ENCODE measurements around the gene RAD18. TPM values are rescaled to one million over a fixed set of nuclear protein-coding genes. Genes with fewer than 3 reads are reported as not detected.

The RAD18 gene
- total RNA-seq, 1 experiment from 2014 or later, result 46.6 TPM

DNA sequence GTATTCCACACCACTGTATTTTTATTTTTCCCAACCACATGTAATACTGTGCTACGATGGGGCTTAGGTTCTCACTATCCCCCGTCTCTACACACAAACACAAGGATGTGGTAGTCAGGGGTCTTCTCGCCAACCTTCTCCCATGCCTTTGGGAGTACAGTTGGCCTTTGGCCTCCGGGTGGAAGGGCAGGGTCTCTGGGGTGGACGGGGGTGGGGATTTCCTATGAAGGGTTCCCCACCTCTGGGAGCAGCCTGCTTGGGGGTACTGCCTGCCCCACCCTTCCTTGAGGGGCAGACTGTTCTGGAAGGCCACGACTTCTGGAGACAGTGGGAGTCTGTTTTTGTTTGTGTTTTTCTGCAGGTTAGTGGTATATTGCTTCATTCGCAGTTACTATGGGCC lies 21.3 kb upstream of the RAD18 start:
- DNase-seq (no peak), ATAC-seq (no peak)
- Histone ChIP-seq H3K9ac (ENCODE audit: low read length) (no peak overlapping the region), H3K79me2 (ENCODE audit: low read length) (no peaks in the 10 kb centered on the region), H3K27me3 (ENCODE audit: low read length) (peaks cover 3% of the 10 kb centered on the region; the same call in 1 of the 2 replicates), H3K9me2 (replicated peaks; ENCODE audit: low read length) (no peaks in the 10 kb centered on the region), H3K4me1 (ENCODE audit: insufficient read depth, low read length) (no peaks in the 10 kb centered on the region), H3K9me3 (ENCODE audit: low read length) (no peaks in the 10 kb centered on the region), H2AFZ (ENCODE audit: low read length) (no peak overlapping the region), H3K4me3 (ENCODE audit: low read length) (no peak overlapping the region), H3F3A (ENCODE audit: low read length, unreplicated experiment) (no peaks in the 10 kb centered on the region), H3K36me3 (ENCODE audit: low read depth, low read length) (no peaks in the 10 kb centered on the region), H3K4me2 (ENCODE audit: low read length) (no peak overlapping the region), H4K20me1 (ENCODE audit: low read length) (no peaks in the 10 kb centered on the region), H3K27ac (ENCODE audit: low read length) (no peak overlapping the region)
- TF ChIP-seq, protein P1, sequence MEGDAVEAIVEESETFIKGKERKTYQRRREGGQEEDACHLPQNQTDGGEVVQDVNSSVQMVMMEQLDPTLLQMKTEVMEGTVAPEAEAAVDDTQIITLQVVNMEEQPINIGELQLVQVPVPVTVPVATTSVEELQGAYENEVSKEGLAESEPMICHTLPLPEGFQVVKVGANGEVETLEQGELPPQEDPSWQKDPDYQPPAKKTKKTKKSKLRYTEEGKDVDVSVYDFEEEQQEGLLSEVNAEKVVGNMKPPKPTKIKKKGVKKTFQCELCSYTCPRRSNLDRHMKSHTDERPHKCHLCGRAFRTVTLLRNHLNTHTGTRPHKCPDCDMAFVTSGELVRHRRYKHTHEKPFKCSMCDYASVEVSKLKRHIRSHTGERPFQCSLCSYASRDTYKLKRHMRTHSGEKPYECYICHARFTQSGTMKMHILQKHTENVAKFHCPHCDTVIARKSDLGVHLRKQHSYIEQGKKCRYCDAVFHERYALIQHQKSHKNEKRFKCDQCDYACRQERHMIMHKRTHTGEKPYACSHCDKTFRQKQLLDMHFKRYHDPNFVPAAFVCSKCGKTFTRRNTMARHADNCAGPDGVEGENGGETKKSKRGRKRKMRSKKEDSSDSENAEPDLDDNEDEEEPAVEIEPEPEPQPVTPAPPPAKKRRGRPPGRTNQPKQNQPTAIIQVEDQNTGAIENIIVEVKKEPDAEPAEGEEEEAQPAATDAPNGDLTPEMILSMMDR (conservative IDR thresholded peaks at IDR 0.05; ENCODE audit: low read depth, low read length), result no peak
- TF ChIP-seq EZH2phosphoT487 (IDR thresholded peaks at IDR 0.05; ENCODE audit: borderline replicate concordance, low read length) (no peak), EZH2 (IDR thresholded peaks at IDR 0.05; ENCODE audit: low read length, unreplicated experiment) (no peak)
- intact Hi-C loops (cut with micrococcal nuclease), result no loop called here
- BruUV-seq (replicated peaks), result no TSS peak
- ChIA-PET CTCF (no interaction called here), POLR2A (ENCODE audit: unreplicated experiment) (no interaction called here)

DNA sequence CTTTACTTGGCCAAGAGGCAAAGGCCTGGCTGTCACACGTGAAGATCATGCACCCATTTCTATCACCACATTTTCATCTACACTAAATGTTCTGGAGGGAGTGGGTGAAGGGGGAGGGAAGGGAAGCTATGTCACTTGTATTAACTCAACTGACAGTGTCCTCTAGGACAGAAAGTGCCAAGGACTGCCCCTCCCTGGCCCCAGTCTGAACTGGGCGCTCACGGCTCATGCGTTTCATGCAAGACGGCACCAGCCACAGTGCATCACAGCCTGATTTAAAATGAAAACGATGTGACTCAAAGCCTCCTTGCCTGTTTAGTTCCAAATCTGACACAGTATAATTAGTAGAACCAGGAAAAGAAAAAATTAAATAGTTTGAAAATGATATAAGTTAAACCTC lies 20.8 kb upstream of the RAD18 start:
- Histone ChIP-seq H3K4me1 (ENCODE audit: insufficient read depth, low read length) (no peaks in the 10 kb centered on the region), H3K4me2 (ENCODE audit: low read length) (no peak overlapping the region), H3K27me3 (ENCODE audit: low read length) (peaks cover 3% of the 10 kb centered on the region; the same call in 1 of the 2 replicates), H3K79me2 (ENCODE audit: low read length) (no peaks in the 10 kb centered on the region), H3K36me3 (ENCODE audit: low read depth, low read length) (no peaks in the 10 kb centered on the region), H2AFZ (ENCODE audit: low read length) (no peak overlapping the region), H3K9me3 (ENCODE audit: low read length) (no peaks in the 10 kb centered on the region), H3K27ac (ENCODE audit: low read length) (no peak overlapping the region), H3F3A (ENCODE audit: low read length, unreplicated experiment) (no peaks in the 10 kb centered on the region), H4K20me1 (ENCODE audit: low read length) (no peaks in the 10 kb centered on the region), H3K9me2 (replicated peaks; ENCODE audit: low read length) (no peaks in the 10 kb centered on the region), H3K9ac (ENCODE audit: low read length) (no peak overlapping the region), H3K4me3 (ENCODE audit: low read length) (no peak overlapping the region)
- no TSS peak for BruUV-seq (replicated peaks)
- ChIA-PET CTCF (no interaction called here), POLR2A (ENCODE audit: unreplicated experiment) (no interaction called here)
- TF ChIP-seq EZH2phosphoT487 (IDR thresholded peaks at IDR 0.05; ENCODE audit: borderline replicate concordance, low read length) (no peak), EZH2 (IDR thresholded peaks at IDR 0.05; ENCODE audit: low read length, unreplicated experiment) (no peak)
- TF ChIP-seq, protein P1 (conservative IDR thresholded peaks at IDR 0.05; ENCODE audit: low read depth, low read length), result no peak
- ATAC-seq (no peak), DNase-seq (no peak)
- intact Hi-C loops (cut with micrococcal nuclease), result no loop called here

DNA sequence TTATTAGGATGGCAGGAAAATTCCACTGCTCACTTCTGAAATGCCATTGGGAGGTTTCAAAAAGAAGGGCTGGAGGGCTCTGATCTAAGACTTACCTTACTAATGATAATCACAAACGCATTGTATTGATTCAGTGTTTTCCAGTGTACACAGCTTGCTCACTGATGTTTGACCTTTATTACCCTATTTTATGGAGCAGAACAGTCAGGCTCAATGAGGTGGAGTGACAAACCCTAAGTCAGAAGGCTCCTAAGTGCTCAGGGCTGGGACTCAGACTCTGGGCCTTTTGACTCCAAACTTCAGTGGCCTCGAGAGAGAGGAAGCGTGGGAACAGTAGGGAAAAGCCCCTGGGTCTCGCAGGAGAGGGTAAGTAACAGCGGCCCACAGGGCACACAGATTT lies 20.3 kb upstream of the RAD18 start:
- no peaks in the 10 kb centered on the region for H3K9me3 ChIP-seq (ENCODE audit: low read length)
- CTCF ChIA-PET, result no interaction called here
- TSS peak; percentile 11 for BruUV-seq (replicated peaks)

More for the DNA sequence above, 20.3 kb upstream of the RAD18 start:
- H3K9me2 ChIP-seq (replicated peaks; ENCODE audit: low read length), result no peaks in the 10 kb centered on the region
- H3F3A ChIP-seq (ENCODE audit: low read length, unreplicated experiment), result no peaks in the 10 kb centered on the region
- no peak overlapping the region for H3K4me2 ChIP-seq (ENCODE audit: low read length)
- no peak overlapping the region for H3K27ac ChIP-seq (ENCODE audit: low read length)
- no peak overlapping the region for H3K9ac ChIP-seq (ENCODE audit: low read length)
- intact Hi-C loops (cut with micrococcal nuclease), result no loop called here
- no peak for ATAC-seq
- H3K79me2 ChIP-seq (ENCODE audit: low read length), result no peaks in the 10 kb centered on the region
- H3K36me3 ChIP-seq (ENCODE audit: low read depth, low read length), result no peaks in the 10 kb centered on the region
- H3K4me1 ChIP-seq (ENCODE audit: insufficient read depth, low read length), result no peaks in the 10 kb centered on the region
- POLR2A ChIA-PET (ENCODE audit: unreplicated experiment), result no interaction called here
- H3K4me3 ChIP-seq (ENCODE audit: low read length), result no peak overlapping the region
- peaks cover 3% of the 10 kb centered on the region; the same call in 1 of the 2 replicates for H3K27me3 ChIP-seq (ENCODE audit: low read length)
- no peaks in the 10 kb centered on the region for H4K20me1 ChIP-seq (ENCODE audit: low read length)
- peak; percentile 12 for DNase-seq
- no peak overlapping the region for H2AFZ ChIP-seq (ENCODE audit: low read length)
- no peak for TF ChIP-seq EZH2phosphoT487 (IDR thresholded peaks at IDR 0.05; ENCODE audit: borderline replicate concordance, low read length)
- TF ChIP-seq EZH2 (IDR thresholded peaks at IDR 0.05; ENCODE audit: low read length, unreplicated experiment), result no peak
- TF ChIP-seq, protein P1 (conservative IDR thresholded peaks at IDR 0.05; ENCODE audit: low read depth, low read length), result no peak

Data from PC-3 (cell line).